HEK293 (cell line): ENCODE results near the gene TST.

Source experiments
- CTCF ChIP-seq: fragments of 450-650 bp; formaldehyde crosslinking; IDR thresholded peaks from 2 replicates; pipeline ENCODE4 v1.5.1; 2016; ENCODE audit warnings: missing biosample characterization, missing genetic modification characterization
- ZNF184 ChIP-seq: fragments of 450-650 bp; IDR thresholded peaks from 2 replicates; pipeline ENCODE4 v1.5.1; 2018; ENCODE audit warnings: missing biosample characterization, mild to moderate bottlenecking, missing genetic modification characterization
- ZSCAN16 ChIP-seq: fragments of 450-650 bp; formaldehyde crosslinking; IDR thresholded peaks from 2 replicates; pipeline ENCODE4 v1.5.1; 2016; ENCODE audit warnings: missing biosample characterization, missing genetic modification characterization

- no peak for TF ChIP-seq CTCF (tag by site-specific recombination)
- TF ChIP-seq ZSCAN16 (tag by site-specific recombination) = no peak
- TF ChIP-seq ZNF184 (tag by site-specific recombination) = no peak
Observed at GRCh38 chr22:36990457-36990856, 28.8 kb downstream of the TST start.
